MCF 10A (cell line): ENCODE results near the gene FRAT2. TPM values are rescaled to one million over a fixed set of nuclear protein-coding genes. Genes with fewer than 3 reads are reported as not detected.
A peak's percentile ranks its signal among the peaks of the same experiment; 100 is the strongest.

Experiments
- BruUV-seq: library from RNA; stranded (reverse); fragments of 400-500 nt; replicated peaks from 2 replicates; lab custom pipeline; 2021; lab: Mats Ljungman, UMichigan
- CTCF ChIA-PET: fragments of 300-600 bp; sonication (Branson Sonifier 250); formaldehyde crosslinking; extraction: SDS; loops from one replicate; lab custom pipeline; 2021; ENCODE audit warnings: antibody characterized with exemption, inconsistent platforms; lab: Yijun Ruan, JAX
- POLR2A ChIA-PET: fragments of 300-600, 350-650 bp; sonication (Branson Sonifier 250); formaldehyde crosslinking; extraction: SDS; loops from one replicate; lab custom pipeline; 2020; ENCODE audit warnings: antibody characterized with exemption, inconsistent platforms; lab: Yijun Ruan, JAX
- DNase-seq: peaks from one replicate; pipeline ENCODE4 v3.0.0-alpha.2; 2018; ENCODE audit not compliant: unreplicated experiment
- H3K27ac Mint-ChIP-seq: one replicate; pipeline ENCODE4 v1.8.0; 2022; ENCODE audit warnings: mild to moderate bottlenecking, low read depth, mixed read lengths; ENCODE audit not compliant: unreplicated experiment
- H3K27me3 Mint-ChIP-seq: one replicate; pipeline ENCODE4 v1.8.0; 2022; ENCODE audit warnings: mixed read lengths; ENCODE audit not compliant: insufficient read depth, unreplicated experiment
- H3K36me3 Mint-ChIP-seq: one replicate; pipeline ENCODE4 v1.8.0; 2022; ENCODE audit warnings: mild to moderate bottlenecking, moderate library complexity, mixed read lengths; ENCODE audit not compliant: insufficient read depth, unreplicated experiment
- H3K4me1 Mint-ChIP-seq: one replicate; pipeline ENCODE4 v1.8.0; 2022; ENCODE audit warnings: mixed read lengths; ENCODE audit not compliant: insufficient read depth, unreplicated experiment
- H3K4me3 Mint-ChIP-seq: one replicate; pipeline ENCODE4 v1.8.0; 2022; ENCODE audit warnings: mild to moderate bottlenecking, moderate library complexity, mixed read lengths; ENCODE audit not compliant: unreplicated experiment
- H3K9me3 Mint-ChIP-seq: one replicate; pipeline ENCODE4 v1.8.0; 2022; ENCODE audit warnings: mixed read lengths; ENCODE audit not compliant: unreplicated experiment
- intact Hi-C: fragments of 100-400 bp; cut with micrococcal nuclease; formaldehyde crosslinking; loops from 2 replicates; pipeline ENCODE4 v1.14.1; 2022
- total RNA-seq: library from RNA; stranded (reverse); gene quantifications from 2 replicates; pipeline ENCODE4 v1.2.3, GENCODE V29; 2022
- TF ChIP-seq, protein P1 (sequence below): fragments of 200-600 bp; IDR thresholded peaks from one replicate; pipeline ENCODE4 v1.8.0; 2022; ENCODE audit warnings: antibody characterized with exemption, mild to moderate bottlenecking; ENCODE audit not compliant: unreplicated experiment

Gene FRAT2
- total RNA-seq, 1 experiment from 2014 or later, result 11.4 TPM

GRCh38 chr10:97319671-97320479 is 14.7 kb downstream of the FRAT2 start:
- no peaks in the 10 kb centered on the region for H3K9me3 Mint-ChIP-seq
- TF ChIP-seq, protein P1, sequence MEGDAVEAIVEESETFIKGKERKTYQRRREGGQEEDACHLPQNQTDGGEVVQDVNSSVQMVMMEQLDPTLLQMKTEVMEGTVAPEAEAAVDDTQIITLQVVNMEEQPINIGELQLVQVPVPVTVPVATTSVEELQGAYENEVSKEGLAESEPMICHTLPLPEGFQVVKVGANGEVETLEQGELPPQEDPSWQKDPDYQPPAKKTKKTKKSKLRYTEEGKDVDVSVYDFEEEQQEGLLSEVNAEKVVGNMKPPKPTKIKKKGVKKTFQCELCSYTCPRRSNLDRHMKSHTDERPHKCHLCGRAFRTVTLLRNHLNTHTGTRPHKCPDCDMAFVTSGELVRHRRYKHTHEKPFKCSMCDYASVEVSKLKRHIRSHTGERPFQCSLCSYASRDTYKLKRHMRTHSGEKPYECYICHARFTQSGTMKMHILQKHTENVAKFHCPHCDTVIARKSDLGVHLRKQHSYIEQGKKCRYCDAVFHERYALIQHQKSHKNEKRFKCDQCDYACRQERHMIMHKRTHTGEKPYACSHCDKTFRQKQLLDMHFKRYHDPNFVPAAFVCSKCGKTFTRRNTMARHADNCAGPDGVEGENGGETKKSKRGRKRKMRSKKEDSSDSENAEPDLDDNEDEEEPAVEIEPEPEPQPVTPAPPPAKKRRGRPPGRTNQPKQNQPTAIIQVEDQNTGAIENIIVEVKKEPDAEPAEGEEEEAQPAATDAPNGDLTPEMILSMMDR, result no peak
- no TSS peak for BruUV-seq
- H3K36me3 Mint-ChIP-seq, result no peaks in the 10 kb centered on the region
- H3K4me1 Mint-ChIP-seq, result peaks cover 8% of the 10 kb centered on the region
- H3K27me3 Mint-ChIP-seq, result no peaks in the 10 kb centered on the region
- no peak for DNase-seq
- H3K4me3 Mint-ChIP-seq, result peak overlapping the region; percentile 80
- peak overlapping the region; percentile 39 for H3K27ac Mint-ChIP-seq
- intact Hi-C loops, result loop anchor here (1.0 to 2.0 kb wide), 3 partner anchors 13 to 41 kb away; partner anchors contain the start of gene ARHGAP19
- ChIA-PET POLR2A (interaction anchor here (0.6 to 3.5 kb wide), 15 partner anchors 12 to 368 kb away, joined by 3 to 158 read pairs (median 4); partner anchors contain the start of genes ARHGAP19, FRAT2 and RRP12), CTCF (interaction anchor here (0.5 to 3.0 kb wide), 10 partner anchors 10 to 233 kb away, joined by 3 to 31 read pairs (median 4); partner anchors contain the start of gene FRAT2)

- no TSS peak for BruUV-seq
- no peaks in the 10 kb centered on the region for H3K9me3 Mint-ChIP-seq
- H3K36me3 Mint-ChIP-seq, result no peaks in the 10 kb centered on the region
- CTCF ChIA-PET, result interaction anchor here (0.5 to 3.0 kb wide), 9 partner anchors 10 to 447 kb away, joined by 3 to 31 read pairs (median 4); partner anchors contain the start of gene FRAT2
- intact Hi-C loops, result loop anchor here (1.0 to 2.0 kb wide), 3 partner anchors 14 to 40 kb away; partner anchors contain the start of gene ARHGAP19
- H3K4me3 Mint-ChIP-seq, result peak within 1 kb of the TSS; percentile 80
- H3K27me3 Mint-ChIP-seq, result no peaks in the 10 kb centered on the region
- H3K27ac Mint-ChIP-seq, result peak within 1 kb of the TSS; percentile 99
- POLR2A ChIA-PET, result interaction anchor here (0.6 to 3.5 kb wide), 17 partner anchors 12 to 1492 kb away, joined by 3 to 158 read pairs (median 4); partner anchors contain the start of genes ARHGAP19, FRAT2 and RRP12
- peak; percentile 87 for DNase-seq
- TF ChIP-seq, protein P1, result no peak
- peaks cover 8% of the 10 kb centered on the region for H3K4me1 Mint-ChIP-seq
Observed at GRCh38 chr10:97318772-97319651, 15.5 kb downstream of the FRAT2 start, which contains the start of gene FRAT1. TSS of gene FRAT1 (plus strand) at chr10:97319271. CDS start at chr10:97319454, 183 bp downstream.

GRCh38 chr10:97314671-97315070 is 19.9 kb downstream of the FRAT2 start:
- TF ChIP-seq, protein P1, result no peak
- no TSS peak for BruUV-seq
- H3K27ac Mint-ChIP-seq, result no peak overlapping the region
- H3K36me3 Mint-ChIP-seq, result no peaks in the 10 kb centered on the region
- no peak overlapping the region for H3K4me3 Mint-ChIP-seq
- H3K4me1 Mint-ChIP-seq, result peaks cover 4% of the 10 kb centered on the region
- H3K27me3 Mint-ChIP-seq, result no peaks in the 10 kb centered on the region
- intact Hi-C loops, result no loop called here
- H3K9me3 Mint-ChIP-seq, result no peaks in the 10 kb centered on the region
- DNase-seq, result no peak
- POLR2A ChIA-PET, result interaction anchor here (0.5 to 1.6 kb wide), 7 partner anchors 17 to 335 kb away, joined by 3 to 8 read pairs (median 3); no protein-coding TSS in a partner anchor
- CTCF ChIA-PET, result interaction anchor here (2.2 kb wide), 1 partner anchor 17 kb away, joined by 8 read pairs; no protein-coding TSS in a partner anchor
